SK-N-SH treated with all-trans-retinoic acid at 6 μM for 48 hours (cell line): Measurements from ENCODE around the gene AREG.

ENCODE experiments used
- BACH2 ChIP-seq: fragments of 250-450 bp; sonication (Bioruptor Pico); IDR thresholded peaks from 2 replicates; pipeline ENCODE4 v1.9.0; 2021; ENCODE audit warnings: mild to moderate bottlenecking, borderline replicate concordance
- CSRNP3 ChIP-seq: fragments of 250-450 bp; sonication (Bioruptor Pico); IDR thresholded peaks from 2 replicates; pipeline ENCODE4 v1.5.1; 2021; ENCODE audit warnings: mild to moderate bottlenecking, moderate library complexity
- OSR1 ChIP-seq: fragments of 250-450 bp; sonication (Bioruptor Pico); IDR thresholded peaks from 2 replicates; pipeline ENCODE4 v1.8.0; 2022; ENCODE audit warnings: moderate library complexity, mild to moderate bottlenecking, inconsistent platforms
- RARB ChIP-seq: fragments of 250-450 bp; sonication (Bioruptor Pico); IDR thresholded peaks from 2 replicates; pipeline ENCODE4 v1.8.0; 2021; ENCODE audit warnings: mild to moderate bottlenecking, moderate library complexity
- SNAI2 ChIP-seq: fragments of 250-450 bp; sonication (Bioruptor Pico); IDR thresholded peaks from 2 replicates; pipeline ENCODE4 v1.5.0; 2020; ENCODE audit warnings: mild to moderate bottlenecking, moderate library complexity
- ZC3H10 ChIP-seq: fragments of 250-450 bp; sonication (Bioruptor Pico); IDR thresholded peaks from 2 replicates; pipeline ENCODE4 v1.5.1; 2021; ENCODE audit warnings: mild to moderate bottlenecking, moderate library complexity
- ZNF70 ChIP-seq: fragments of 450-650 bp; formaldehyde crosslinking; IDR thresholded peaks from 2 replicates; pipeline ENCODE4 v1.5.0; 2020; ENCODE audit warnings: mild to moderate bottlenecking, moderate library complexity
- ZNF8 ChIP-seq: fragments of 450-650 bp; formaldehyde crosslinking; IDR thresholded peaks from 2 replicates; pipeline ENCODE4 v1.5.0; 2020; ENCODE audit warnings: mild to moderate bottlenecking, moderate library complexity
- TF ChIP-seq, protein P1 (sequence below): fragments of 250-450 bp; sonication (Bioruptor Pico); IDR thresholded peaks from 2 replicates; pipeline ENCODE4 v1.8.0; 2020; ENCODE audit warnings: mild to moderate bottlenecking, moderate library complexity, borderline replicate concordance
- TF ChIP-seq, protein P2 (sequence below): fragments of 250-450 bp; sonication (Bioruptor Pico); IDR thresholded peaks from 2 replicates; pipeline ENCODE4 v1.5.1; 2020; ENCODE audit warnings: low read depth, mild to moderate bottlenecking, moderate library complexity

DNA sequence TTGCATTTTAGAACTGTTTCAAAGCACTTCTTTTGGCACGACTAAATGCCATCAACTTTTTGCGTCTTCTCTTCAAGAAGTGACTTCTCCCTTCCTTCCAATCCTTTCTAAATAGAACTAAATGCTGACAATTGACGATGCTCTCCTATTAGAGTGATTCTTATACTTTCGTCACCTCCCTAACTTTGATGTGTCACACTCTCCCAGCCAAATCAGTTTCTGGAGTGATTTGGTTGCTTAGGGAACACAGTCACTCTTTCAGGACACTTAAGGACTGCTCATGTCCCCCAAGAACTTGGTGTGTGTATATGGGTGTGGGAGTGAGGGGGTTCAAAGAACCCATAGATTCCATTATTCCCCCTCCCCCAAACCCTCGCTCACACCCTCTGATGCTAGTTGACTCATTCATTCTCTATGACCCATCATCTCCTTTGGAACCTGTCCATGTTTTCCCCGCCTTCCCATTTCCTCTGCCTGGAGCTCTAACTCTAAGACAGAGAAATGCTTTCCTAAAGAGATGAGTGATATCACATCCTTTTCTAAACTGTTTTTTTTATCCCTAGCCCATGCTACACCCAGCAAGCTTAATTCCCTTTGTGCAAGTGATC is 26.8 kb upstream of the AREG start:
- TF ChIP-seq ZC3H10 (CRISPR knock-in tag) = no peak
- TF ChIP-seq, protein P1, sequence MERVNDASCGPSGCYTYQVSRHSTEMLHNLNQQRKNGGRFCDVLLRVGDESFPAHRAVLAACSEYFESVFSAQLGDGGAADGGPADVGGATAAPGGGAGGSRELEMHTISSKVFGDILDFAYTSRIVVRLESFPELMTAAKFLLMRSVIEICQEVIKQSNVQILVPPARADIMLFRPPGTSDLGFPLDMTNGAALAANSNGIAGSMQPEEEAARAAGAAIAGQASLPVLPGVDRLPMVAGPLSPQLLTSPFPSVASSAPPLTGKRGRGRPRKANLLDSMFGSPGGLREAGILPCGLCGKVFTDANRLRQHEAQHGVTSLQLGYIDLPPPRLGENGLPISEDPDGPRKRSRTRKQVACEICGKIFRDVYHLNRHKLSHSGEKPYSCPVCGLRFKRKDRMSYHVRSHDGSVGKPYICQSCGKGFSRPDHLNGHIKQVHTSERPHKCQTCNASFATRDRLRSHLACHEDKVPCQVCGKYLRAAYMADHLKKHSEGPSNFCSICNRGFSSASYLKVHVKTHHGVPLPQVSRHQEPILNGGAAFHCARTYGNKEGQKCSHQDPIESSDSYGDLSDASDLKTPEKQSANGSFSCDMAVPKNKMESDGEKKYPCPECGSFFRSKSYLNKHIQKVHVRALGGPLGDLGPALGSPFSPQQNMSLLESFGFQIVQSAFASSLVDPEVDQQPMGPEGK (CRISPR knock-in tag) = no peak
- no peak for TF ChIP-seq OSR1
- no peak for TF ChIP-seq ZNF70 (CRISPR knock-in tag)
- no peak for TF ChIP-seq CSRNP3 (CRISPR knock-in tag)
- TF ChIP-seq SNAI2 (CRISPR knock-in tag) = no peak
- TF ChIP-seq, protein P2, sequence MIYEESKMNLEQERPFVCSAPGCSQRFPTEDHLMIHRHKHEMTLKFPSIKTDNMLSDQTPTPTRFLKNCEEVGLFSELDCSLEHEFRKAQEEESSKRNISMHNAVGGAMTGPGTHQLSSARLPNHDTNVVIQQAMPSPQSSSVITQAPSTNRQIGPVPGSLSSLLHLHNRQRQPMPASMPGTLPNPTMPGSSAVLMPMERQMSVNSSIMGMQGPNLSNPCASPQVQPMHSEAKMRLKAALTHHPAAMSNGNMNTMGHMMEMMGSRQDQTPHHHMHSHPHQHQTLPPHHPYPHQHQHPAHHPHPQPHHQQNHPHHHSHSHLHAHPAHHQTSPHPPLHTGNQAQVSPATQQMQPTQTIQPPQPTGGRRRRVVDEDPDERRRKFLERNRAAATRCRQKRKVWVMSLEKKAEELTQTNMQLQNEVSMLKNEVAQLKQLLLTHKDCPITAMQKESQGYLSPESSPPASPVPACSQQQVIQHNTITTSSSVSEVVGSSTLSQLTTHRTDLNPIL (CRISPR knock-in tag) = no peak
- TF ChIP-seq ZNF8 (CRISPR knock-in tag) = no peak
- TF ChIP-seq RARB (CRISPR knock-in tag) = no peak
- TF ChIP-seq BACH2 (CRISPR knock-in tag) = no peak
